Stimulated activated CD8-positive, alpha-beta memory T cell treated with anti-CD3 and anti-CD28 coated beads, Interleukin-2, amount 100 ng/mL, for 48 hours (primary cell): ENCODE measurements around the gene GAST.

Experiments used
- DNase-seq, 2 donors: peaks; one replicate each; pipeline ENCODE4 v3.0.0-alpha.2; 2020; ENCODE audit warnings: low read depth in 2 of 2

Gene GAST

DNA sequence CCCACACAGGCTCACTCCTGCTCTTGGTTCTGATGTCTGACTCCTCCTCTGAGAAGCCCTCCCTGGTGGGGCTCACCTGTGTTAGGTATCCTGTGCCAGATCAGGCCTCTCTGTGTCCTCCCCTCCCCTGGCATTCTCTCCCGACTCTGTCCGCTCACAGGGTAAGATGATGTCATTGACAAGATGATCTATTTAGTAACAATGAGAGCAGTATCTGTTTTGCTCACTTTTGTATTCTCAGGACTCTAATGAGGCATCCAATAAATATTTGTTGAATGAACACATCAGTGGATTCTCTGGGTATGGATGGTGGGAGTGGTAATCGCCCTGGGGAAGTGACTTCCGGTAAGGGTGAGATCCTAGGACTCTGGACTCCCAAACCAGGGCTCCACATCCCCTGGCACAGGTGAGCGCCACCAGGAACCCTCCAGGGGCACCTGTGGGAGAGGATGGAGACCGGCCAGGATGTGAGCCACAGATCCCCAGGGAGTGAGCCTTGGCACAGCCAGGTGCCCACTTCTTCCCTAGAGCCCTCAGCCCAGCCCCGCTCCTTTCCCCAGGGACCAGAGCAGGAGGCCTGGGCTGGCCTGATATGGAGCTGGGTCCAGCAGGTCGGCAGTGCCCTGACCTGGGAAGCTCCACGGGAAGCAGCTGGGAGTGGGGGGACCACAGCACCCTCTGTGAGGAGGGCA, 27.7 kb downstream of the GAST start:
- no peak for DNase-seq

DNA sequence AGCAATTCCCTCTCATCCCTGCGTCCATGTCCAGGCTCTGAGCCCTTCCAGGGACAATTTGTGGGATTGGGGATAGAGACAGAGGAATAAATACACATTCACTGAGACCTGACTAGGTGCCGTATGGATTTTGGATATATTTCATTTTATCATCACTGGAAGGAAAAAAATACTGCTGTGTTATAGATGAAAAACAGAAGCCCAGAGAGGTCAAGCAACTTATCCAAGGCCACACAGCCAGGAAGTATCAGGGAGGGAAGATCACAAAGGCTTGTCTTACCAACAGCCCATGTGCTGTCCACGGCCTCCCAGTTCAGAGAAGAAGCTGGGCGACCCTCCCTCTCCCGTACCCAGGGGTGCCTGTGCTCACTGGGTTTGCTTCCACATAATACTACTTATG, 28.4 kb downstream of the GAST start:
- DNase-seq, result no peak

- no peak for DNase-seq
Observed at GRCh38 chr17:41741709-41742108, 29.6 kb downstream of the GAST start.

DNA sequence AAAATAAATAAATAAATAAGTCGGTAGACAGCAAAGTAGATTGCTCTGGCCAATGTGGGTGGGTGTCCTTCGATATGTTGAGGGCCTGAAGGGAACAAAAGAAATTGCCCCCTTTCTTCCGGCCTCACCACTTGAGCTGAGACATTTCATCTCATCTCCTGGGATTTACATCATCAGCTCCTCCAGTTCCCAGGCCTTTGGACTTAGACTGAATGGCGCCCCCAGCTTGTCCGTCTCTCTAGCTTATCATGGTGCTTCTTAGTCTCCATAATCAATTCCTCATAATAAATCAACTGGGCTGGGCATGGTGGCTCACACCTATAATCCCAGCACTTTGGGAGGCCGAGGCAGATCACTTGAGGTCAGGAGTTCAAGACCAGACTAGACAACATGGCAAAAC, 36.1 kb downstream of the GAST start:
- no peak for DNase-seq

GRCh38 chr17:41750862-41751261, 38.7 kb downstream of the GAST start:
- DNase-seq, result no peak

DNA sequence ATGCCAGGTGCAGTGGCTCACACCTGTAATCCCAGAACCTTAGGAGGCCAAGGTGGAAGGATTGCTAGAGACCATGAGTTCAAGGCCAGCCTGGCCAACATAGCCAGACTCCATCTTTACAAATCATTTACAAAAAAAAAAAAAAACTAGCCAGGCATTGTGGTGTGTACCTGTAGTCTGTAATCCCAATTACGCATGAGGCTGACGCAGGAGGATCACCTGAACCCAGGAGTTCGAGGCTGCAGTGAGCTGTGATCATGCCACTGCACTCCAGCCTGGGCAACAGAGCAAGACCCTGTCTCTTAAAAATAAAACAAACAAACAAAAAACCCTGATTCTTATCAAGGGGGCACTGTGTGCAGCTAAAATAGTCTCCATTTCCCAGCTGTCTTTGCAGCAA, 39.2 kb downstream of the GAST start:
- DNase-seq, result no peak

DNA sequence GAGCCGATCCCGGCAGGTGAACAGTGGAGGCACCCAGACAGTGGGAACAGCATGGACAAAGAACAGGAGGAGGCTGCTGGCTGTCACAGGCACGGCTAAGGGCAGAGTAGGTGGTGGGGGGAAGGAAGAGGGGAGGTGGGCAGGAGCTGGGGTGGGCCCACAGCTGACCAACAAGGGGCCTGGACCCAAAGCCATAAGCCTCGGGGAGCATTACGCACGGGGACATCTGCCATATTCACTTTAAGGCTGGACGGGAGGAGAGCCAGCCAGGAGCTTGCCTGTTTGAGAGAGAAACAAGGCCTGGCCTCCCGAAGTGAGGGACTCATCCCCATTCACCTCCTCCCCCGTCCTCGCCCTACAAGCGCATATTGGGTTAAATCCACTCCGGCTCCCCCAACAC, 41.9 kb downstream of the GAST start:
- no peak for DNase-seq

DNA sequence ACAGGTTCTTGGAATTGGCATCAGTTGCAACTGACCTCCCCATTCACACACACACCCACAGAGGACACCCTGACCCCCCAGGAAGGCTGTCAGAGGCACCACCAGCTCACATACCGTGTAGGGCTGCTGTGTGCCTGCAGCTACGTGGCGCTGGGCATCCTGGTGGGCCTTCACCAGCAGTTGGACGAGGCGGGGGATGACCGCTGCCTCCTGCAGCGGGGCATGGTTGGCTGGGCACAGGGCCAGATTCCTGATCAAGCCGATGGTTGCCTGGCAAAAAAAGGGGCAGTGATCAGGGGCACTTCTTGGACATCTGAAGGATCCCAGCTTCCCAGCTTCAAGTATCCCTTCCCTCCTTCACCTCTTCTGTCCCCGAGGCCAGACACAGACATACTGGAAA, 46.5 kb downstream of the GAST start:
- DNase-seq, result no peak

- DNase-seq, result no peak
Observed at GRCh38 chr17:41760878-41761277, 48.7 kb downstream of the GAST start.

- no peak for DNase-seq
Observed at GRCh38 chr17:41762391-41762790, 50.3 kb downstream of the GAST start.

- no peak for DNase-seq
Observed at GRCh38 chr17:41762841-41763240, 50.7 kb downstream of the GAST start.

GRCh38 chr17:41763327-41763726, 51.2 kb downstream of the GAST start:
- DNase-seq, result no peak
